MCF 10A (cell line): ENCODE data around the gene MORN5. TPM values are rescaled to one million over a fixed set of nuclear protein-coding genes. Genes with fewer than 3 reads are reported as not detected.

Experiments used
- BruUV-seq: library from RNA; stranded (reverse); fragments of 400-500 nt; replicated peaks from 2 replicates; lab custom pipeline; 2021; lab: Mats Ljungman, UMichigan
- CTCF ChIA-PET: fragments of 300-600 bp; sonication (Branson Sonifier 250); formaldehyde crosslinking; extraction: SDS; loops from one replicate; lab custom pipeline; 2021; ENCODE audit warnings: antibody characterized with exemption, inconsistent platforms; lab: Yijun Ruan, JAX
- POLR2A ChIA-PET: fragments of 300-600, 350-650 bp; sonication (Branson Sonifier 250); formaldehyde crosslinking; extraction: SDS; loops from one replicate; lab custom pipeline; 2020; ENCODE audit warnings: antibody characterized with exemption, inconsistent platforms; lab: Yijun Ruan, JAX
- DNase-seq: peaks from one replicate; pipeline ENCODE4 v3.0.0-alpha.2; 2018; ENCODE audit not compliant: unreplicated experiment
- H3K27ac Mint-ChIP-seq: one replicate; pipeline ENCODE4 v1.8.0; 2022; ENCODE audit warnings: mild to moderate bottlenecking, low read depth, mixed read lengths; ENCODE audit not compliant: unreplicated experiment
- H3K27me3 Mint-ChIP-seq: one replicate; pipeline ENCODE4 v1.8.0; 2022; ENCODE audit warnings: mixed read lengths; ENCODE audit not compliant: insufficient read depth, unreplicated experiment
- H3K36me3 Mint-ChIP-seq: one replicate; pipeline ENCODE4 v1.8.0; 2022; ENCODE audit warnings: mild to moderate bottlenecking, moderate library complexity, mixed read lengths; ENCODE audit not compliant: insufficient read depth, unreplicated experiment
- H3K4me1 Mint-ChIP-seq: one replicate; pipeline ENCODE4 v1.8.0; 2022; ENCODE audit warnings: mixed read lengths; ENCODE audit not compliant: insufficient read depth, unreplicated experiment
- H3K4me3 Mint-ChIP-seq: one replicate; pipeline ENCODE4 v1.8.0; 2022; ENCODE audit warnings: mild to moderate bottlenecking, moderate library complexity, mixed read lengths; ENCODE audit not compliant: unreplicated experiment
- H3K9me3 Mint-ChIP-seq: one replicate; pipeline ENCODE4 v1.8.0; 2022; ENCODE audit warnings: mixed read lengths; ENCODE audit not compliant: unreplicated experiment
- intact Hi-C: fragments of 100-400 bp; cut with micrococcal nuclease; formaldehyde crosslinking; loops from 2 replicates; pipeline ENCODE4 v1.14.1; 2022
- total RNA-seq: library from RNA; stranded (reverse); gene quantifications from 2 replicates; pipeline ENCODE4 v1.2.3, GENCODE V29; 2022
- TF ChIP-seq, protein P1 (sequence below): fragments of 200-600 bp; IDR thresholded peaks from one replicate; pipeline ENCODE4 v1.8.0; 2022; ENCODE audit warnings: antibody characterized with exemption, mild to moderate bottlenecking; ENCODE audit not compliant: unreplicated experiment

Gene MORN5
- total RNA-seq, 1 experiment from 2014 or later = not detected

DNA sequence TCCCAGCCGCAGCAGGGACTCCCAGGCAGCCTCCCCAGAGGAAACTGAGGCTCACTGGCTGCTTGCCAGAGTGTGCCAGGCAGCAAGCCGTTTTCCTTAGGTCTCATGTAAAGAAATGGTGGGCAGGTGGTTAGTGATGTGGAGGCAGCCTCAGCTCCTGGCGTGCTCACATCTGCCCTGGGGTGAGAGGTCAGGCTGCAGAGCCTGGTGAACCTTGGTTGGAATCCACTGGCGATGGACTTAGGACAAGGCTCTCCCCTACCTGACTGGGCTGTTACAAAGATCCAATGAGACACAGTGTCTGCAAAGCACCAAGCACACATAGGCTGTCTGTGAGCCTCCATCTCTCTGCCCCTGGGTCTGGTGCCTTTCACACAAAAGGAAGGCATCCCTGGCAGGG, 38.2 kb downstream of the MORN5 start:
- ChIA-PET CTCF (interaction anchor here (0.5 kb wide), 1 partner anchor 161 kb away, joined by 3 read pairs; no protein-coding TSS in a partner anchor), POLR2A (no interaction called here)
- intact Hi-C loops = no loop called here
- H3K27me3 Mint-ChIP-seq = peaks cover 14% of the 10 kb centered on the region
- no peaks in the 10 kb centered on the region for H3K9me3 Mint-ChIP-seq
- no peak overlapping the region for H3K27ac Mint-ChIP-seq
- TF ChIP-seq, protein P1, sequence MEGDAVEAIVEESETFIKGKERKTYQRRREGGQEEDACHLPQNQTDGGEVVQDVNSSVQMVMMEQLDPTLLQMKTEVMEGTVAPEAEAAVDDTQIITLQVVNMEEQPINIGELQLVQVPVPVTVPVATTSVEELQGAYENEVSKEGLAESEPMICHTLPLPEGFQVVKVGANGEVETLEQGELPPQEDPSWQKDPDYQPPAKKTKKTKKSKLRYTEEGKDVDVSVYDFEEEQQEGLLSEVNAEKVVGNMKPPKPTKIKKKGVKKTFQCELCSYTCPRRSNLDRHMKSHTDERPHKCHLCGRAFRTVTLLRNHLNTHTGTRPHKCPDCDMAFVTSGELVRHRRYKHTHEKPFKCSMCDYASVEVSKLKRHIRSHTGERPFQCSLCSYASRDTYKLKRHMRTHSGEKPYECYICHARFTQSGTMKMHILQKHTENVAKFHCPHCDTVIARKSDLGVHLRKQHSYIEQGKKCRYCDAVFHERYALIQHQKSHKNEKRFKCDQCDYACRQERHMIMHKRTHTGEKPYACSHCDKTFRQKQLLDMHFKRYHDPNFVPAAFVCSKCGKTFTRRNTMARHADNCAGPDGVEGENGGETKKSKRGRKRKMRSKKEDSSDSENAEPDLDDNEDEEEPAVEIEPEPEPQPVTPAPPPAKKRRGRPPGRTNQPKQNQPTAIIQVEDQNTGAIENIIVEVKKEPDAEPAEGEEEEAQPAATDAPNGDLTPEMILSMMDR = no peak
- DNase-seq = no peak
- BruUV-seq = no TSS peak
- no peaks in the 10 kb centered on the region for H3K4me1 Mint-ChIP-seq
- no peaks in the 10 kb centered on the region for H3K36me3 Mint-ChIP-seq
- H3K4me3 Mint-ChIP-seq = no peak overlapping the region

DNA sequence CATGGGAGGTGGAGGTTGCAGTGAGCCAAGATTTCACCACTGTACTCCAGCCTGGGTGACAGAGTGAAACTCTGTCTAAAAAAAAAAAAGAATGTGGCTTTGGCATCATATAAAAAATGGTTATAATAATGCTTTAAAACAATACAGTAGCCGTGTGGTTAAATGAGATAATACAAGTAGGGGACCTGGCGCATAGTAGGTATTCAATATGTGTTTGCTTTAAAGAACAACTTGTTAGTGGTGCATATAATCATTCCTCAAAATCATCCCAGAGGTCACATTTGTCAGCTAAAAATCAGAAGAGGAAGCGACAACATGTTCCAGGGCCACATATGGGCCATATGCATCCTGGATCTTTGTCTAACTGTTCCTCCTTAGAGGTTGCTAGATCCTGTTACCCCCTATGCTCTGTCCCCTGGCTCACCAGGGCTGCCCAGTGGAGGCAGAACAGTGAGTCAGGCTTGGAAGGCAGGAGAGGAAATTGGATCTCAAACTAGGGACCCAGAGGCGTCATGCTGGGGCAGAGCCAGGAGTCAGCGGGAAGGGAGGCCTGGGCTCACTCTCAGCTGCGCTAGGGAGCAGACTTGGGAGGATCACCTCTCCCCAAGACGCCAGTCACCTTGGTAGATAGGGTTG, 41.4 kb downstream of the MORN5 start:
- TF ChIP-seq, protein P1 = no peak
- ChIA-PET POLR2A (no interaction called here), CTCF (interaction anchor here (0.6 kb wide), 1 partner anchor 73 kb away, joined by 3 read pairs; no protein-coding TSS in a partner anchor)
- BruUV-seq = no TSS peak
- no peak overlapping the region for H3K4me3 Mint-ChIP-seq
- peaks cover 14% of the 10 kb centered on the region for H3K27me3 Mint-ChIP-seq
- H3K27ac Mint-ChIP-seq = no peak overlapping the region
- H3K36me3 Mint-ChIP-seq = no peaks in the 10 kb centered on the region
- H3K9me3 Mint-ChIP-seq = no peaks in the 10 kb centered on the region
- DNase-seq = peak; percentile 19
- intact Hi-C loops = no loop called here
- H3K4me1 Mint-ChIP-seq = no peaks in the 10 kb centered on the region

DNA sequence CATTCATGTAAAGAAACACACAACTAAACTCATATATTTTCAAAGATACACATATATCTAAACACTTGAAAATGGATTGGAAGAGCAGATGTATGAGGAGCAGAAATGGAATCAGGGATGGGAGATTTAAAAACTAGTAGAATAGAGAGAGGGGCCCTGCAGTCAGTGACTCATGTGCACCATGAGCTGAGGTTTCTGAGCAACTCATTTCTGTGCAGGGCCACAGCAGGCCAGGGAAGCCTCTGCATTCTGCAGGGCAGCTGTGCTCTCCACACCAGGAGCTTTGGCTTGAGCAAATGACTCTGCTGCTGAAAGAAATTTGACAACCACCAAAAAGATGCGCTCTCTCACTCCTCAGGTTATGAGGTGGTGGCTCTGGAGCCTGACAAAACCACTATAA, 41.9 kb downstream of the MORN5 start:
- TF ChIP-seq, protein P1 = no peak
- intact Hi-C loops = no loop called here

DNA sequence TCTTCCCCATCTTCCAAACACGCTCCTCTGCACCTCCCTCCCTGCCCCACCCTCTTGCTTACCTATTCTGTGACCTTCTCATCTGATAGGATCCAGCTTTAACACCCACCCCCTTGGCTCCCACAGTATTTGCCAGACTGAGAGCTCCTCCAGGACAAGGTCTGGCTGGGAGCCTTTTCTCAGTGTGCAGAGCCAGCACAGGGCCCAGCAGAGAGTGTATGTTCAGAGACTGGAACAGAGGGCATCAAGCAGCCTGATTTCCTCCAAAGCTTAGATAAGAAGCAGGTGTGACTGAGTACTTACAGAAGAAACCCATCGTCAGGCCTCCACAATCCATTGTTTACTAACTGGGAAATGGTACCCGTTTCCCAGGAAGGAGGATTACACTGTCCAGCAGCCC, 42.4 kb downstream of the MORN5 start:
- peaks cover 5% of the 10 kb centered on the region for H3K27me3 Mint-ChIP-seq
- DNase-seq = no peak
- no TSS peak for BruUV-seq
- H3K4me1 Mint-ChIP-seq = no peaks in the 10 kb centered on the region
- TF ChIP-seq, protein P1 = no peak
- H3K4me3 Mint-ChIP-seq = no peak overlapping the region
- no peaks in the 10 kb centered on the region for H3K36me3 Mint-ChIP-seq
- ChIA-PET POLR2A (no interaction called here), CTCF (no interaction called here)
- H3K27ac Mint-ChIP-seq = no peak overlapping the region
- H3K9me3 Mint-ChIP-seq = no peaks in the 10 kb centered on the region
- intact Hi-C loops = no loop called here

More for the DNA sequence above, 41.9 kb downstream of the MORN5 start:
- H3K27me3 Mint-ChIP-seq = peaks cover 9% of the 10 kb centered on the region
- no peak overlapping the region for H3K27ac Mint-ChIP-seq
- no peak overlapping the region for H3K4me3 Mint-ChIP-seq
- no peaks in the 10 kb centered on the region for H3K36me3 Mint-ChIP-seq
- no peak for DNase-seq
- no TSS peak for BruUV-seq
- no peaks in the 10 kb centered on the region for H3K9me3 Mint-ChIP-seq
- CTCF ChIA-PET = interaction anchor here (0.6 kb wide), 1 partner anchor 74 kb away, joined by 3 read pairs; no protein-coding TSS in a partner anchor
- H3K4me1 Mint-ChIP-seq = no peaks in the 10 kb centered on the region
- POLR2A ChIA-PET = no interaction called here
